ENCODE results near the gene MRAP.

MRAP gene

DNA sequence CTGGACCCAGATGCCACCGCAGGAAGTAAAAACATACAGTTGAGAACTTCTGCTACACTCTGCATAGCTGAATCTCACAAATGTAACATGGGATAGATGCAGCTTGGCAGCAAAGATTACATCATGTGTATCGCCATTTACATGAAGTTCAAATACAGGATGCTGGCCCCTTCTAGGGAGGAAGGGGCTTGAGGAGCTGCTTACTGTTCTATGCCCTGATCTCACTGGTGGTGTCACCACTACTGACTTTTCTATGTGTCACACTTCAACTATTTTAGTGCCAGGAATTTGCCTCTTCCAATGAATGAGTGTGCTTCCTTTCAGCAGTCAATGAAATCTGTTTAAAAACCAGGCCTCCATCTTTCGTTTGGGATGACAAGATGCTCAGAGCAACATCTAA, 31.1 kb downstream of the MRAP start:
- no peak for TF ChIP-seq CTCF (conservative IDR thresholded peaks at IDR 0.05; ENCODE audit: low read depth, low read length)
- no peak for DNase-seq (ENCODE audit: low read depth)
- no peak overlapping the region for H3K4me3 ChIP-seq (ENCODE audit: low read depth, low read length)

DNA sequence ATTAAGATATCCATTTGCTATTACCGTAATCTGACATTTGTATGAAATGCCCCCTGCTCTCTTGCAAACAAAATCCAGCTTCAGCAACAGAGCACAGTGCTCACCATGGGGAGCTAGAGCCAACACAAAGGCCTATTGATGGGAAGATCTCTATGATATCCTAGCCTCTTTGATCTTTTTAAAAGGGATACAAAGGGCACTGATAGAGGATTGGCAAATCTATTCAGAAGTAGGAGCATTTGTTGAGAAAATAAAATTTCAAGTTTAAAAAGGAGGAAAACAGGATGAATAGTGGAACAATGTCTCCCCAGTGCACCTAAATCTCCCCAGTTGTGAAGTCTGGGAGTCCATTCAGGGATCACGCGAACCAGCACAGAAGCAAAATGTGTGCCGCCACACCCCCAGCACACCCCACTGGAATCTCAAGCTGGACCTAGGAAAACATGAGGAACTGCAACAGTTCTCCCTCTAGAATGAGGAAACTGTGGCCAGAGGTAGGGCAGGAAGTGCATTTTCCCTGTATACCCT, 32.2 kb downstream of the MRAP start:
- no peak for TF ChIP-seq CTCF (conservative IDR thresholded peaks at IDR 0.05; ENCODE audit: low read depth, low read length)
- H3K4me3 ChIP-seq (ENCODE audit: low read depth, low read length): no peak overlapping the region
- DNase-seq (ENCODE audit: low read depth): no peak

DNA sequence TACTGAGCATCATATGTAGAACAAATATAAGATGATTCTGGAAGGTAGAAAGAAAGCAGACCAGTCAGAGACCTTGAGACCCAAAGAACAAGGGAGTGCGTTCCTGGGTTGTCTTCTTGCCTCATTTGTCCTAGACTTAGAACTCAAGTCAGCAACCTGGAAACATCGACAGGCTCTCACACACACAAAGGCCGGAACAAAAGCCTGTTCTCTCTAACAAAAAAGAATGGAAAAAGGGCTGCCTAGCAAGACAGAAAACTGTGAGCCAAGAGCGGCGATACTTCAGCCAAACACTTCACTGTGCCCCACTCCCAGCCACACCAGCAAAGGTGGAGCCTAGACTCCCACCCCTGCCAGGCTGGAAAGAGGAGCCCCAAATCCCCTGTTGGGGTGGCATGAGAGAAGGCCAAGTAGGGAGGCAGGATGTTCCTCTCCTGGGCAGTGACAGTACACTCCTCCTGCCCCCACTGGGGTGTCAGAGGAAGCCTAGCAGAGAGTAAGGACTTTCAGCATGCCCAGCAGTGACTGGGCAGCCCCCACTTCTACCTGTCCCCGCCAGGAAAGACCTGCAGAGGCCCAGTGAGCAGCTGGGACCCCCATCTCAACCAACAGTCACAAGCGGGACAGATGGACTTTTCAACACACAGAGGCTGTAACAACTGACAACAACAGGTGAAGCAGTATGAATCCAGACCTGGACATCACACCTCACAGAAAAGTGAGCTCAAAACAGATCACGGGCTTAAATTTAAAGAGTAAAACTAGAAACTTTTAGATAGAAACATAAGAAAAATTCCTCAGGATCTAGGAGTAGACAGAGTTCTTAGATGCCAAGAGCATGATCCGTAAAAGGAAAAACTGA, 33.0 kb downstream of the MRAP start:
- TF ChIP-seq CTCF (conservative IDR thresholded peaks at IDR 0.05; ENCODE audit: low read depth, low read length): no peak
- H3K4me3 ChIP-seq (ENCODE audit: low read depth, low read length): no peak overlapping the region
- no peak for DNase-seq (ENCODE audit: low read depth)

DNA sequence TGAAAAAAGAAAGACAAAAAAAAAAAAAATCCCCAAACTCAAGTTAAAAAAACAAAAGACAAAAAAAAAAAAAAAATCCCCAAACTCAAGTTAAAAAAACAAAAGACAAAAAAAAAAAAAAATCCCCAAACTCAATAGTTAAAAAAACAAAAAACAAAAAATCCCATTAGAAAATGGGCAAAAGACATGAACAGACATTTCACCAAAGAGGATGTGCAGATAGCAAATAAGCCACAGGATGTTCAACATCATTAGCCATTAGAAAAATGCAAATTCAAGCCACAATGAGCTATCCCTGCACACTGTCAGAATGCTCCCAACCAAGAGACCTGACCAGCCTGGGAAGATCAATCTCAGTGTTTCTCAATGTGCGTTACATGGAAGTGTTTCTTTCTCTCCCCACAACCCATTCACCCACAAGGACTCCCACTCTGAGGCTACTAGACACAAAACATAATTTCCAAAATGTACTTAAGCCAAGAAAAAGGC, 33.9 kb downstream of the MRAP start:
- TF ChIP-seq CTCF (conservative IDR thresholded peaks at IDR 0.05; ENCODE audit: low read depth, low read length): no peak
- no peak for DNase-seq (ENCODE audit: low read depth)
- H3K4me3 ChIP-seq (ENCODE audit: low read depth, low read length): no peak overlapping the region

DNA sequence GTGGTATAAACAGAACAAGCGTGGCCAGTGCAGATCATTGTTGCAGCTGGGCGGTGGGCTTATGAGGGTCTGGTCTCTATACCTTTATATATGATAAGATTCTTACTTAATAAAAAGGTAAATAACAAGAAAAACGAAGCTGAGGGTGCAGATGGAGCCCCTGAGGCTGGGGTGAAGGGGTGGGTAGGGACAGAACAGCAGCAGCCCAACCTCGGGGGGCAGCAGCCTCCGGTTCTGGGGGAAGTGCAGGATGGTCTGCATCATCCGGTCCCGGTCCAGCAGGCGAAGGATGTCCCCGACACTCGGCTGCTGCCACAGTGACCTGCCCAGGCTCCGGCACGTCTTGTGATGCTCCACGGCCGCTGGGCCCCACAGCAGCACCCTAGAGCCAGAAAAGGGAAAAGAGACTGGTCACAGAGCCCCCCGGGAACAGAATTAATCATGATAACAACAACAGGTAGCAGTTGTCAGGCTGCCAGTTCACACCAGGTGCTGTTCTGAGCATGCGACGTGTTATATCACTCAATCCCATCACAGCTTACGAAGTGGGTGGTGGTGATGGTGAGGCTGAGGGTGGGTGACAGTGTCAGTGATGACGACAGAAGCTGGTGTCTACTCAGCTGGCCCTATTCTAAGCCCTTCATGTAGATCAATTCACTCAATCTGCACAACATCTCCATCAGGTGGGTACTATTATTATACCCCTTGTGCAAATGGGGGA, 35.5 kb downstream of the MRAP start:
- TF ChIP-seq CTCF (conservative IDR thresholded peaks at IDR 0.05; ENCODE audit: low read depth, low read length): no peak
- no peak overlapping the region for H3K4me3 ChIP-seq (ENCODE audit: low read depth, low read length)
- no peak for DNase-seq (ENCODE audit: low read depth)

DNA sequence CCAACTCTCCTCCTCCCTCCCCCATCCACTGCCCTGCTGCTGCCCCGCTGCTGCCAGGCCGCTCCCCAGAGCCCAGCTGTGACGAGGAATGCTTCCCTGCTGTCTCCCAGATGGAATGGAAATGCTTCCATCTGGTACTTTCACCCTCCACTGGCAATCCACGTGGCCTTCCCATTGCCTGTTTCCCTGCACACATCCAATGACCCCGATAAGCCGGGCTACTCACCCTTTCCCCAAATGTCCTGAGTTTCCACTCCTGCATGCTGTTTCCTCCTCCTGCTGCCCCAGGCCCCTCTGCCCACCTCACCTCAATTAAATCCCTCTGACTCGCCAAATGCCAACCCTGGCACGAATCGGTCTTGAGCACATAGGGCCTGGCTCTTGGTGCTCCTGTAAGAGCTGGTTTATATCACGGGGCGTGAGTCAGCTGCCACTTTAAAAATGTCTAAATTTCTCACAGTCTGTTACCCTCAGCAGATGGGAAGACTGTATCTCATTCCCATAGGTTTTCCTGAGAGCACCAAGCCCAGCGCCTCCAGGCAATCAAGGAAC, 36.4 kb downstream of the MRAP start:
- no peak overlapping the region for H3K4me3 ChIP-seq (ENCODE audit: low read depth, low read length)
- no peak for TF ChIP-seq CTCF (conservative IDR thresholded peaks at IDR 0.05; ENCODE audit: low read depth, low read length)
- no peak for DNase-seq (ENCODE audit: low read depth)

Data from choroid plexus epithelial cell (primary cell).